NOMO-1 (cell line): ENCODE data around the gene CC2D1A.

ENCODE experiments used
- DNase-seq, 2 experiments: peaks; one replicate each; lab custom pipeline; 2025; ENCODE audit not compliant: unreplicated experiment in 2 of 2; lab: John Stamatoyannopoulos, UW

Gene CC2D1A

GRCh38 chr19:13905634-13906520 is at the start of gene CC2D1A, which contains the start of gene BRME1:
Gene CC2D1A (plus strand): TSS chr19:13906201. CDS start chr19:13906442, 241 bp downstream.
Gene BRME1 (minus strand): TSS chr19:13906117. CDS start chr19:13904892, 1,225 bp downstream.
- DNase-seq = peak; percentile 83 to 96

GRCh38 chr19:13856497-13856896 is 49.5 kb upstream of the CC2D1A start:
- DNase-seq = no peak

- DNase-seq = no peak
These were observed 46.6 kb upstream of the CC2D1A start for GRCh38 chr19:13859361-13859880.

- DNase-seq = no peak
These were observed 45.2 kb upstream of the CC2D1A start for GRCh38 chr19:13860679-13861391.

- DNase-seq = no peak
These were observed 44.6 kb upstream of the CC2D1A start for GRCh38 chr19:13861392-13861713.

GRCh38 chr19:13861714-13862531 is 44.1 kb upstream of the CC2D1A start:
- peak; percentile 82 for DNase-seq

- no peak for DNase-seq
These were observed 41.8 kb upstream of the CC2D1A start for GRCh38 chr19:13864046-13864666.

GRCh38 chr19:13864667-13865570 is 41.1 kb upstream of the CC2D1A start:
- DNase-seq = no peak

GRCh38 chr19:13865571-13866462 is 40.2 kb upstream of the CC2D1A start:
- peak in 1 of 2 experiments; percentile 21 for DNase-seq

GRCh38 chr19:13866463-13867046 is 39.4 kb upstream of the CC2D1A start:
- DNase-seq = no peak

- DNase-seq = no peak
These were observed 37.3 kb upstream of the CC2D1A start for GRCh38 chr19:13868663-13869062.

GRCh38 chr19:13869281-13869680 is 36.7 kb upstream of the CC2D1A start:
- no peak for DNase-seq

GRCh38 chr19:13870873-13871272 is 35.1 kb upstream of the CC2D1A start:
- DNase-seq = no peak

GRCh38 chr19:13872339-13872694 is 33.7 kb upstream of the CC2D1A start:
- DNase-seq = no peak

GRCh38 chr19:13872695-13873389 is 33.2 kb upstream of the CC2D1A start:
- DNase-seq = peak; percentile 35 to 52

- DNase-seq = no peak
These were observed 32.0 kb upstream of the CC2D1A start for GRCh38 chr19:13873834-13874515.

GRCh38 chr19:13875824-13876223 is 30.2 kb upstream of the CC2D1A start:
- DNase-seq = no peak
